ENCODE results near the gene IFITM10.

The IFITM10 gene

DNA sequence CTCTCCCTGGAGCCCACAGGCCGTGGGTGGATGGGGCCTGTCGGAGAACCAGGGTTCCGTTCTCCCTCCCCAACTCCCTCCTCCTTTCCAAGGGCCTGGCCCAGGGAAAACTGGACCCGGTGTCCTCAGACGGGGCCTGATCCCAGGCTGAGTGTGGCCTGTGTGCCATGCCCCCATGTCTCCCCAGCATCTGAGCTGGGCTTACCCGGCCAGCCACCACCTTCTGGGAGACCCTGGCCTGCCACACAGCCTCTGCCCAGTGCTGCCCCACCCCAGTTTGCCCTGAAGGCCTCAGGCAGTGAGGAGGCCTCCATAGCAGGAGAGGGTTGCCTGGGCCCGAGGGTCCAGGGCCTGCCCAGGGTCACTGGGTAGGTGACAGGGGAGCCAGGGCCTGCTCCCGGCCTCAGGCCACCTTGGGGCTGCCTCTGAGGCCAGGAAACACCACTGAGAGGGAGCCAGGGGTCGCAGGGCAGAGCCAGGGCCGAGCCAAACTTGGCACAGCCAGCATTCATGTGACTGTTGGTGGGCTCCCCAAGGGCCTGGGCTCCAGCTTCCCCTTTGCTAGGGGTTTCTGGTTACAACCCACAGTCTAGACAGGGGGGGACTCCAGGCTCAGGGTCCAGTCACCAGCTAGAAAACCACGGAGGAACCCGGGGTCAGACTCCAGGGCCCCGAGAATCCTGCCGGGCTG lies 590 bp upstream of the IFITM10 start:
- DNase-seq: no peak

DNA sequence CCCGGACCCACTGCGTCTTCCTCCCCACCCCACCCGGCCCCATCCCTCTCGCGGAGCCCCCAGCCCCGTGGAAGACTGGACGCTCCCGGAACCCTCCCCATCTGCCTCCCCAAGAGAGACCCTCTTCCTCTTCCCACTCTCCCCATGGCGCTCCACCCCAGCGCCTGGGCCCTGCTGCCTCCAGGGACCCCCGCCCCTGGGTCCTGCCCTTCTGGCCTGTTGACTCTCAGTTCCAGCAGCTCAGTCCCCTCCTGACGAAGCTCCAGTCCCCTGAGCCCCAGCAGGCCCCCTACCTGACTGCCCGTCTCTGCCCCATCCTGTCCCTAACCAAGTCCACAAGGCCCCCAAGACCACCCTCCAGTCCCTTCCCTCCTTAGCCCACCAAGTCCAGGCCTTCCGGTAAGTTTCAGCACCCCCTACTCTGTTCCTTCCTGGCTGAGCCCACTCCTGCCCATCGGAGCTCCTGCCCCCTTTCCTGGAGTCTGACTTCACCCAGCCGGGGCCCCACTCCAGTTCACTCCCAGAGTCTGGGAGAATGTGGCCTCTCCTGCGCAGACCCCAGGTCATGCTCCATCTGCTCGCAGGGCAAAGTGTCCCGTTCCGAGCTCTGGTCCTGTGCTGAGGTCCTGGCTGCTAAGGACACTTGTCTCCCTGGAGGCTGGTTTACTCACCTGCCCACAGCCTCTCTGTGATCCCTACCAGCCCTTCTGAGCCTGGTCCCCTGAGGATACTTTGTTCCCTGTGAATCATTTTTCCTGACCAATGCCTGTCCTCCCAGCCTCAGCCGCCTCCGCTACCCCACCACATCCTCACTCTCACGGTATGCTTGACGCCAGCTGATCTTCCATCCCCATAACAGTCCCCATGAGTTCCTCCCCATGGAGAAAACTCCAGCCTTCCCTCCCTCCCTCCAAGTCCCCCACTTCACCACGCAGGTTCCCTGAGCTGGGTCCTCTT lies 722 bp downstream of the IFITM10 start:
- DNase-seq: no peak

- DNase-seq: no peak
Measured at GRCh38 chr11:1748636-1749394, 1.6 kb downstream of the IFITM10 start.

DNA sequence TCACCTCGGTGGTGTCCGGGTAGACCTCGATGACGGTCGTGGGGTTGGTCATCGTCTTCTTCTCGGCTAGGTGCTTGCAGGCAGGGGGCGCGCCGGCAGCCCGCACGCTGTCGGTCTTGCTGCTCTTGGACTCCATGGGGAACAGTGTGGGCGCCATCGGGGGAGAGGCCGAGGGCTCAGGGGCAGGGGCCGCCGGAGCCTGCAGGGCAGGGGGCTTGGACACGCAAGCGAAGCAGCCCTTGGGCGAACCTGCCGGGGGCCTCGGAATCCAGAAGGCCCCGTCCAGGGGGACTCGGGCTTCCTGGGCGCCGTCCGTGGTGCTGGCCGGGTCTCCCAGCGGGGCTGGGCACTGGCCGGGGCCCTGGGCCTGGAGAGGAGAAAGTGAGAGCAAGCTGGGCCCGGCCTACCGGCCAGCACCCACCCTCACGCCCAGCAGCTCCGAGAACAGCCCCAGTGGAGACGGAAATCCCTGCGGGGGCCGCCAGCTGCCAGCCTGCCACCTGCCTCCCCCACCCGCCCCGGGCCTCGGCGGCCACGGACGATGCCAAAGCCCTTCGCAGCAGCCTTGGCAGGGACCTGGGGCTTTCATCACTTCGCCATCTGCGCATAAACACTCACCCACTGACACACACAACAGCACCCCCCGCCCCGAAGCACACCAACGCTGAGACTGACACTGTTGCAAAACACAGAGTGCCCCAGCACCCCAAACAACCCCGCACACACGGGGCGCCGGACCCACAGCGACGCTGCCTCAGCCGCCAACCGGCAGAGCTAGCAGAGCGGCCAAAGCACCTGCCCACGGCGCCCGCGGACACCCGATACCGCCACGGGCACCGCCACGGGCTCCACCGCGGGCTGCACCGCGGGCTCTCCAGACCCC lies 2.4 kb downstream of the IFITM10 start:
- no peak for DNase-seq

DNA sequence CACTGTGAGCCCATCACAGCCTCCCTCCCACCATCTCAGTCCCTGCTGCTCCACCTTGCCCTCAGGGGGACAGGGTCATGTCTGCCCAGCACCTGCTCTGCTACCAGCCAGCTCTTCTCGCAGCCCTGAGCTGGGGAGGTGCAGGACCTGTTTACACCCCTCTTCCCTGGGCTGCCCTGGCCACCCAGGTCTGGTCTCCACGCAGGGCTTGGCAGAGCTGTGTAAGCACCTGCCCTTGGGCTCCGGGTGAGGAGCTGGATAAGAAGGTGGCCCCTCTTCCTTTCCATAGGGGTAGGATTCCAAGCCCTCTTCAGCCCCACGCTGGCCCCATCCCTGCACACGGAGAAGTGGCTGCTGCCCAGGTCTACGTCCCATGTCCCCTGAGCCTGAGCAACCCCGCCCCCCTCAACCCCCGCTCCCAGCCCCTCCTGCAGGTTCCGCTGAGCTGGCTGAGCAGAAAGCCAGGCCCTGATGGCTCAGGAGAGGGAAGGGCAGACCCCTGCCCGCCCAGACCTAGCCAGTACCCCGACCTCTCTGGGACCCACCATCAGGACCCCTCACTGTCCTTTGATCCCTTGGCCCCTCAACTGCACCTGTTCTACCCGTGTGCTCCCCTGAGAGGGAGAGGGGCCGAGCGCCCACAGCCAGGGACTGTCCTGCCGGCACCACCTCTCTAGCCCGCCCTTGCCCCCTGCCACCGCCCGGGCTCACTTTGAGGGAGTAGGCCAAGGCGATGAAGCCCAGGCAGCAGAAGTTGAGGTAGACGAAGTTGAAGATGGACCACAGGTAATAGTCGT lies 3.2 kb downstream of the IFITM10 start:
- no peak for DNase-seq

GRCh38 chr11:1746511-1746931 lies 3.9 kb downstream of the IFITM10 start:
- DNase-seq: no peak

- no peak for DNase-seq
Measured at GRCh38 chr11:1745701-1746320, 4.6 kb downstream of the IFITM10 start.

DNA sequence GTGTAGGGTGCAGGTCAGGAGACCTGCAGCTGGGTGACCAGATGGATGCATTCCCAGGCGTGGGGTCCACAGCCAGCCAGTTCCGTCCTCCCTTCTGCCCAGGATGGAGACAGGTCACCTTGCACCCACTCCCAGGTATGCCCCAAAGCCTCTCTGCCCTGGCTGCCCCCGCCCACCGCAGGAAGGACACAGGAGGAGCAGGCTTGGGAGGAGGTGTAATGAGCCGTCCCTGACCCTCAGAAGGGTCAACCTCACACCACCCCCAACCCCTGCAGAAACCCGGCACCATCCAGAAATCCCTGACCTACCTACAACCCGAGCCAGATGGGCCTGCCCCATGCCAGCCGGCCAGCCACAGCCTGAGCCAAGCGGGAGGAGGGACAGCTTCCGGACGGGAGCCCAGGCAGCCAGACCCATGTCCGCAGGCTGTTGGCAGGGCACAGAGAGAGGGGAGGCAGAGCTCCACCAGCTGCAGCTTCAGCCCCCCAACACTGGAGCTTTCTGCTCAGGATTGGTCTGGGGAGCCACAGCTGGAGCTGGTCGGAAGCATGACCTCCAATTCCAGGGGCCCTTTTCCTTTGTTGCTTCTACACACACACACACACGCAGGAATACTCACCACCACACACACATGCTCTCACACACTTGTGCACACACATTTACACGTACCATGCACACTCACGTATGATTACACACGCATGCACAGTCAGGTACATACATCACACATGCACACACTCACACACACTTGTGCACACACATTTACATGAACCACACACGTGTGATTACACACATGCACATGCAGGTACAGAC lies 5.3 kb downstream of the IFITM10 start:
- no peak for DNase-seq

DNA sequence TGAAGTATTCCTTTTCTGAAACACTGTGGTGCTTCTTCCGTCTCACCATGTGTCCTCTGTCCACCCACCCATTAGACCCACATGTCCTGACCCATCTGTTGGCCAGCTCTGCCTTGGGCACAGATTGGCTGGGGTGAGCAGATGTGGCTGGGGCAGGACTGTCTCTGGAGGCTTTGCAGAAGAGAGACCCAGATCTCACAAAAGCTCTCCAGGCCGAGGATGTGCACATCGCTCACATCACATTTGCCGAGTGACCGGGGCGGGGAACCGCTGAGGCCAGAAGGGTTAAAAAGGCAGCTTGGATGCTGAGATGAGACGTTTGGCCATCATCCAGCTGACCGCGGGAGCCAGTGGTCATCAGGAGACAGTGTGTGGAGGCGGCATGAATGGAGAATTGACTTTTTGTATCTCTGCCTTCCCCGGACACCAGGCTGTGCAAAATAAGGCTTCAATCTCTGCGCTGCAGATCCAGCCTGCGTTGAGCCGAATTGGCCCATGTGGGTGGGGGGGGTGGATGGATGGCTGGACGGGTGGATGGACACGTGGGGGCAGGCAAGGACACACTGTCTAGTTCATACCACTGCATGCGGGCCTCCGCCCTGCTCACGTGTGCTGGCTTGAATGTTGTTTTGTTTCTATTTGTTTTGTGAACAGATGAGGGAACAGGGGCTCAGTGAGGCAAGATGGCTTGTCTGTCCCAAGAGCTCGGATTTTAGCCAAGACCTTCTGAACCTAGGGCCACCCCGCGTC lies 6.1 kb downstream of the IFITM10 start:
- DNase-seq: no peak

- DNase-seq: no peak
Measured at GRCh38 chr11:1743585-1744136, 6.7 kb downstream of the IFITM10 start.

DNA sequence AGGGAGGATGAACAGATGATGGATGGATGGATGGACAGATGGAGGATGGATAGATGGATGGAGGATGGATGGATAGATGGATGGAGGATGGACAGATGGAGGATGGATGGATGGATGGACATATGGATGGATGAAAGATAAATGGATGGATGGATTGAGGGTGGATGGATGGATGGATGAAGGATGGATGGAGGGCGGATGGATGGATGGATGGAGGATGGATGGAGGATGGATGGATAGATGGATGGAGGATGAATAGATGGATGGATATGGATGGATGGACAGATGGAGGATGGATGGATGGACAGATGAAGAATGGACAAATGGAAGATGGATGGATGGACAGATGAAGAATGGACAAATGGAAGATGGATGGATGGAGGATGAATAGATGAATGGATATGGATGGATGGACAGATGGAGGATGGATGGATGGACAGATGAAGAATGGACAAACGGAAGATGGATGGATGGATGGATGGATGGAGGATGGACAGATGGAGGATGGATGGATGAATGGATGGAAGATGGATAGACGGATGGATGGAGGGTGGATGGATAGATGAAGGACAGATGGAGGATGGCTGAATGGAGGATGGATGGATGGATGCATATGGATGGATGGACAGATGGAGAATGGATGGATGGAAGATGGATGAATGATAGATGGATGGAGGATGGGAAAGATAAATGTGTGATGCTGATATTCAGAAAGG lies 7.4 kb downstream of the IFITM10 start:
- no peak for DNase-seq

- DNase-seq: no peak
Measured at GRCh38 chr11:1742371-1742770, 8.0 kb downstream of the IFITM10 start.

GRCh38 chr11:1741741-1742140 lies 8.7 kb downstream of the IFITM10 start:
- DNase-seq: no peak

DNA sequence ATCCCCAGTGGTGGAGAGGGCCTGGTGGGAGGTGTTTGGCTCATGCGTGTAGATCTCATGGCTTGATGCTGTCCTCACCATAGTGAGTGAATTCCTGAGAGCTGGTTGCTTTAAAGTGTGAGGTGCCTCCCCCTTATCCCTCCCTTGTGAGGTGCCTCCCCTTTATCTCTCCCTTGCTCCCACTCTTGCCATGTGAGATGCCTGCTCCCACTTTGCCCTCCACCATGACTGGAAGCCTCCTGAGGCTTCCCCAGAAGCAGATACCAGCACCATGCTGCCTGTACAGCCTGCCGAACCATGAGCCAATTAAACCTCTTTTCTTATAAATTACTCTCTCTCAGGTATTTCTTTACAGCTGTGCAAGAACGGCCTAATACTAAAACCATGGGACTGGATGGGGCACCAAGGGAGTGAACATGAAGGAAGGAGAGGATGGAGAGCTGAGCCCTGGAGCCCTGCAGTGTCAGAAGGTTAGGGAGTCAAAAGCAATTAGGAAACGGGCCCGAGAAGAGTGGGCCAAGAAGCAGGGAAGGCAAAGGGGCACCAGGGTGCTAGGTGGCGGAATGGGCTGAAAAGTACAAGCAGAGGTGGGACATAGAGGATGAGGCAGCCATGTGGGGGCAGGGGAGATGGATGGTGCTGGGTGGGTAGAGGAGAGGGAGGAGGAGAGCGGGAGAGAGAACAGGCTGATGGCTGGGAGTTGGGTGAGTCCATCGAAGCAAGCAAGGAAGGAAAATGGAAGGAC lies 9.4 kb downstream of the IFITM10 start:
- DNase-seq: no peak

DNA sequence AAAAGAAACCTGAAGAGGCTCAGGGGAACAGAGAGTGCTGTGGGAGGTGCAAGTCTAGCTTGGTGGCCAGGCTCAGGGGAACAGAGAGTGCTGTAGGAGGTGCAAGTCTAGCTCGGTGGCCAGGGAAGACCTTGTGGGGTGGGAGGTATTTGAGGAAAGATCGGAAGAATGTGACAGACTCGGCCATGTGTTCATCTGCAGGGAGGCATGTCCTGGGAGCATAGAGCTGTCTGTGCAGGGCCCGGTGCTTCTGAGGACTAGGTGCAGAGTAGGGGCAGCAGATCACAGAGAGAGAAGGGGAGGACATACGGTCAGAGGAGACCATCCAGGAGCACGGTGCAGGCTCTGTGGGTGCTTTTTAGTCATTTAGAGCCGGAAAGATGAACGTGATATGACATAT lies 10.8 kb downstream of the IFITM10 start:
- no peak for DNase-seq

- no peak for DNase-seq
Measured at GRCh38 chr11:1738380-1738779, 12.0 kb downstream of the IFITM10 start.

DNA sequence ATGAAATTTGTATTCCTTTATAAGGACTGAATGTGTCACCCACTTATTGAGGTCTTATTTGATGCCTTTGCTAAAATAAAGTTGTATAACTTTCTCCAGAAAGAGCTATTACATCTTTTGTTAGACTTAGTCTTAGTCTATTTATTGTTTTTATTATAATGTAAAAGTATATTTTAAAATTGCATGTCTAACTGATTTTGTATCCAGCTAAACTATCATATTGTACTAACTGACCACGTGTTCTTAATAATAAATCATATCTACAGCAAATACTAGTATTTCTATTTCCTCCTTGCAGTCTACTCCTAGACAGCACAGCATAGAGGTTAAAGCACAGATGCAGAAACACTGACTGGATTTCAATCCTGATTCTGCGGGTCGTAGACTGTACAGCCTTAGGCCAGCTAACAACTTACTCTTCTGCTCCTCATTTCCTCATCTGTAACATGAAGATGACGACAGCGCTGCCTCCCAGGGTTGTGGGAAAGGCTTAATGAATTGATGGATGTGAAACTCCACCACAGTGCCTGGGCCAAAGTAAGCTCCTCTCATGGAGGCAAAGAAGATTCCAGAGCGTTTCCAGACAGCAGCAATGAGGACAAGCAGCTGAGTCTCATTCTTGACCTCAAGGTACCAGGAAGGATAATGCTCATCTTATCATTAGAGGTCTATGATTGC lies 13.2 kb downstream of the IFITM10 start:
- no peak for DNase-seq
